H1 (cell line): ENCODE measurements around the gene NDRG4. TPM values are rescaled to one million over a fixed set of nuclear protein-coding genes. Genes with fewer than 3 reads are reported as not detected.

ENCODE experiments used
- BACH1 ChIP-seq: IDR thresholded peaks from 2 replicates; pipeline ENCODE4 v1.6.1; 2012; ENCODE audit warnings: low read length, improper control_type of control experiment
- CBX8 ChIP-seq: fragments of 300-800, 300-1000 bp; sonication (generic); IDR thresholded peaks from 2 replicates; pipeline ENCODE4 v1.7.1; 2016; ENCODE audit warnings: low read depth, low read length, borderline replicate concordance
- CEBPB ChIP-seq: IDR thresholded peaks from 2 replicates; pipeline ENCODE4 v1.6.1; 2012; ENCODE audit warnings: low read depth, low read length
- CHD2 ChIP-seq: IDR thresholded peaks from 2 replicates; pipeline ENCODE4 v1.6.1; 2012; ENCODE audit warnings: low read length, improper control_type of control experiment
- CHD7 ChIP-seq: fragments of 300-600 bp; sonication (generic); IDR thresholded peaks from 2 replicates; pipeline ENCODE4 v1.7.1; 2012; ENCODE audit warnings: low read length, moderate library complexity, mild to moderate bottlenecking, inconsistent platforms; ENCODE audit not compliant: insufficient replicate concordance
- FOSL1 ChIP-seq: IDR thresholded peaks from 2 replicates; pipeline ENCODE4 v1.6.1; 2011; ENCODE audit warnings: mild to moderate bottlenecking, low read depth, low read length, moderate library complexity; ENCODE audit not compliant: insufficient read depth
- KDM5A ChIP-seq: fragments of 200-600 bp; IDR thresholded peaks from 2 replicates; pipeline ENCODE4 v1.7.1; 2012; ENCODE audit warnings: mild to moderate bottlenecking, low read length, inconsistent platforms, mixed read lengths
- PHF8 ChIP-seq: fragments of 200-600 bp; sonication (generic); conservative IDR thresholded peaks from 2 replicates; pipeline ENCODE4 v1.7.1; 2012; ENCODE audit warnings: low read depth, mild to moderate bottlenecking, inconsistent platforms, low read length, moderate library complexity
- RAD21 ChIP-seq, 2 experiments: IDR thresholded peaks in 1 of 2; conservative IDR thresholded peaks in 1 of 2; 2 replicates each; pipeline ENCODE4 v1.6.1; 2011; ENCODE audit warnings: low read depth in 2 of 2, low read length in 2 of 2, improper control_type of control experiment in 1 of 2, inconsistent platforms in 1 of 2, mild to moderate bottlenecking in 1 of 2, moderate library complexity in 1 of 2
- SRF ChIP-seq: IDR thresholded peaks from 2 replicates; pipeline ENCODE4 v1.6.1; 2011; ENCODE audit warnings: mild to moderate bottlenecking, low read depth, low read length, moderate library complexity
- polyA plus RNA-seq, 7 experiments: library from polyadenylated mRNA; depleted of rRNA in 3 of 7; stranded (reverse) in 5 of 7; unstranded in 2 of 7; fragments of >200 nt in 5 of 7; fragments of 200-250 nt in 2 of 7; gene quantifications; 1 replicate in 5 of 7; 2 replicates in 1 of 7; 4 replicates in 1 of 7; pipeline versions ENCODE4 v1.2.1 to v1.2.3, GENCODE V29; 2011 to 2013; ENCODE audit warnings: missing spikeins in 2 of 7, mixed read lengths in 2 of 7
- total RNA-seq: library from RNA; stranded (reverse); fragmentation: NEBNext Ultra II Directional; extraction: Animal tissue kit (Norgen Biotek cat#: 25700); gene quantifications from 2 replicates; pipeline ENCODE4 v1.2.1, GENCODE V29; 2021

NDRG4 gene
- total and polyA plus RNA-seq, 2 of the 8 experiments (the other 6 are each of a cell fraction or from before 2014, with no cell fraction given) = 20.8 to 30.9 TPM

GRCh38 chr16:58501242-58502131 is 1.5 kb downstream of the NDRG4 start (continued):
- no peak for TF ChIP-seq CHD7
- TF ChIP-seq CBX8 = no peak
- TF ChIP-seq BACH1 = no peak
- no peak for TF ChIP-seq KDM5A
- TF ChIP-seq RAD21 (IDR thresholded peaks at IDR 0.05 in 1 of 2, conservative IDR thresholded peaks at IDR 0.05 in 1 of 2; ENCODE audit: low read depth in 2 of 2, low read length in 2 of 2) = no peak
- TF ChIP-seq PHF8 = peak; percentile 53; the same call in 1 of the 2 replicates
- no peak for TF ChIP-seq SRF
- 0 out of 2 replicates have a peak, but pooled peaks have one; percentile 41 for TF ChIP-seq CHD2
- TF ChIP-seq FOSL1 = no peak
- TF ChIP-seq CEBPB = no peak
